ENCODE measurements around the gene SYTL2. TPM values are rescaled to one million over a fixed set of nuclear protein-coding genes. Genes with fewer than 3 reads are reported as not detected.

SYTL2 gene
- total RNA-seq, 1 donor from 2014 or later, result 17.4 TPM

DNA sequence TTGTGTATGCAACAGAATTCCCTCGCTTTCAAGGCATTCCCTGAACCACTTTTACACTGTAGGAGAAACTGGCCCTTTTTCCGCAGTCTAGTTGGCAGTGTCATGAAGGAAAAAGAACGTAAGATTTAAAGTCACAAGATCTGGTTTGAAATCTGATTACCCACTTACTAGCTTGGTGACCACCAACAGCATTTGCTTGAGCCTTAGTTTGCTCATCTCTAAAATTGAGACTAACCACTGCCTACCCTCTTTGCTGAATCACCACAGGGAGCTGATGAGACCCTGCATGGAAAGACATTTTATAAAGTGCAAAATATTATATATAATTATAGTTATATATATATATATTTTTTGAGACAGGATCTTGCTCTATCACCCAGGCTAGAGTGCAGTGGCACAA is 39.4 kb downstream of the SYTL2 start:
- H3K27ac ChIP-seq, result no peak overlapping the region
- no peak for DNase-seq (ENCODE audit: extremely low spot score in 2 of 2)
- no peak overlapping the region for H3K4me3 ChIP-seq
- H3K4me1 ChIP-seq, result no peaks in the 10 kb centered on the region
- H3K36me3 ChIP-seq, result no peaks in the 10 kb centered on the region
- H3K9me3 ChIP-seq, result no peaks in the 10 kb centered on the region
- no peaks in the 10 kb centered on the region for H3K27me3 ChIP-seq
- intact Hi-C loops (cut with DNase I), result no loop called here
- TF ChIP-seq POLR2A (IDR thresholded peaks at IDR 0.05), result no peak

DNA sequence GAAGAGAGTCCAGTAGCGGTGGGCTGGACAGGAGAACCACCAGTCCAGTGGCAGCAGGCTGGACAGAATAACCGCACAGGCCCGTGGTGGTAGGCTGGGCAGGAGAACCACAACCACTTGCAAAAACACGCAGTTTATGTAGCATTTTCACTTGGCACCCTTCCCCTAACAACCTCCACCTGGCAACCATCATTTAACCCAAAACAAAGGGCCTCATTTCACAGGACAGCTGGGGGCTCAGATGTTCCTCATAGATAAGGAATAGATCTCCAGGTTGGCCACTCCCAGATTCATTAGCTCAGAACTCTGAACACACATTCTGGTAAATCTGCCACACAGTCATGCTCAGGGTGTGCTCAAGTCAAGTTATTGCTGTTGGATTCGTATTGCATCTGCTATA is 41.2 kb downstream of the SYTL2 start:
- H3K27ac ChIP-seq, result no peak overlapping the region
- DNase-seq (ENCODE audit: extremely low spot score in 2 of 2), result no peak
- no peaks in the 10 kb centered on the region for H3K27me3 ChIP-seq
- H3K4me1 ChIP-seq, result no peaks in the 10 kb centered on the region
- intact Hi-C loops (cut with DNase I), result no loop called here
- H3K36me3 ChIP-seq, result no peaks in the 10 kb centered on the region
- no peaks in the 10 kb centered on the region for H3K9me3 ChIP-seq
- no peak overlapping the region for H3K4me3 ChIP-seq
- no peak for TF ChIP-seq POLR2AphosphoS5 (IDR thresholded peaks at IDR 0.05; ENCODE audit: insufficient read depth in 1 of 2, low read depth in 1 of 2)
- TF ChIP-seq, protein P1, sequence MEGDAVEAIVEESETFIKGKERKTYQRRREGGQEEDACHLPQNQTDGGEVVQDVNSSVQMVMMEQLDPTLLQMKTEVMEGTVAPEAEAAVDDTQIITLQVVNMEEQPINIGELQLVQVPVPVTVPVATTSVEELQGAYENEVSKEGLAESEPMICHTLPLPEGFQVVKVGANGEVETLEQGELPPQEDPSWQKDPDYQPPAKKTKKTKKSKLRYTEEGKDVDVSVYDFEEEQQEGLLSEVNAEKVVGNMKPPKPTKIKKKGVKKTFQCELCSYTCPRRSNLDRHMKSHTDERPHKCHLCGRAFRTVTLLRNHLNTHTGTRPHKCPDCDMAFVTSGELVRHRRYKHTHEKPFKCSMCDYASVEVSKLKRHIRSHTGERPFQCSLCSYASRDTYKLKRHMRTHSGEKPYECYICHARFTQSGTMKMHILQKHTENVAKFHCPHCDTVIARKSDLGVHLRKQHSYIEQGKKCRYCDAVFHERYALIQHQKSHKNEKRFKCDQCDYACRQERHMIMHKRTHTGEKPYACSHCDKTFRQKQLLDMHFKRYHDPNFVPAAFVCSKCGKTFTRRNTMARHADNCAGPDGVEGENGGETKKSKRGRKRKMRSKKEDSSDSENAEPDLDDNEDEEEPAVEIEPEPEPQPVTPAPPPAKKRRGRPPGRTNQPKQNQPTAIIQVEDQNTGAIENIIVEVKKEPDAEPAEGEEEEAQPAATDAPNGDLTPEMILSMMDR (IDR thresholded peaks at IDR 0.05), result no peak

DNA sequence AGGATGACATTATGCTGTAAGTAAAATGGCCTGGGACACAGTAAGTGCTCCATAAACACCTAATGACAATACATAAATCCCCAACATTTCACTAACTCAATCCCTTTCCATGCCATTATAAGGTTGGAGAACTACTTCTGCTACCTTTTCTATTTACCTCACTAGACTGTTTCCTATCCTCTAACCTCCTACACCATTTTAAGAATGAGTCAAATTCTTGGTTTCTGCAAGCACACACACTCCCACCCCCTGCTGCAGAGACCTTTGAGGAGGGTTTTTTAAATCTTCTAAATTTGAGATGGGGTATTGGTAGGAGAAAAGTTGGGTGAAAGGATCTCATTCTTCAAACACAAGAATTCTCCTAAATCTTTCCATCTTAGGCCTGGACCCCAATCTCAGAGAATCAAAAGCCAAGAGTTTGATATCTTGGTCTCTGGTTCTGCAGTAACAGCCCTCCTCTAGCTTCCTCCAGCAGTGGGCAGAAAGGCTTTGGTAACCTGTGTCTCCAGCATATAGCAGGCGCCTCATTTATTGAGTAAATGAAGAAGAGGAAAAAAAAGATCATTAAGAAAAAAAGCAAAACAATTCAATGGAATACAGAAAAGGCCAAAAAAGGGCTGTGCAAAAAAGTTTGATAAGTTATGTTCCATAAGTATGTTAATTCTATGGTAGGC is 42.3 kb downstream of the SYTL2 start:
- H3K36me3 ChIP-seq, result no peaks in the 10 kb centered on the region
- no peaks in the 10 kb centered on the region for H3K4me1 ChIP-seq
- H3K4me3 ChIP-seq, result no peak overlapping the region
- H3K27ac ChIP-seq, result no peak overlapping the region
- DNase-seq (ENCODE audit: extremely low spot score in 2 of 2), result no peak
- H3K27me3 ChIP-seq, result no peaks in the 10 kb centered on the region
- intact Hi-C loops (cut with DNase I), result no loop called here
- TF ChIP-seq POLR2A (IDR thresholded peaks at IDR 0.05) (no peak), POLR2AphosphoS5 (IDR thresholded peaks at IDR 0.05; ENCODE audit: insufficient read depth in 1 of 2, low read depth in 1 of 2) (no peak)
- TF ChIP-seq, protein P1 (IDR thresholded peaks at IDR 0.05), result no peak
- no peaks in the 10 kb centered on the region for H3K9me3 ChIP-seq

DNA sequence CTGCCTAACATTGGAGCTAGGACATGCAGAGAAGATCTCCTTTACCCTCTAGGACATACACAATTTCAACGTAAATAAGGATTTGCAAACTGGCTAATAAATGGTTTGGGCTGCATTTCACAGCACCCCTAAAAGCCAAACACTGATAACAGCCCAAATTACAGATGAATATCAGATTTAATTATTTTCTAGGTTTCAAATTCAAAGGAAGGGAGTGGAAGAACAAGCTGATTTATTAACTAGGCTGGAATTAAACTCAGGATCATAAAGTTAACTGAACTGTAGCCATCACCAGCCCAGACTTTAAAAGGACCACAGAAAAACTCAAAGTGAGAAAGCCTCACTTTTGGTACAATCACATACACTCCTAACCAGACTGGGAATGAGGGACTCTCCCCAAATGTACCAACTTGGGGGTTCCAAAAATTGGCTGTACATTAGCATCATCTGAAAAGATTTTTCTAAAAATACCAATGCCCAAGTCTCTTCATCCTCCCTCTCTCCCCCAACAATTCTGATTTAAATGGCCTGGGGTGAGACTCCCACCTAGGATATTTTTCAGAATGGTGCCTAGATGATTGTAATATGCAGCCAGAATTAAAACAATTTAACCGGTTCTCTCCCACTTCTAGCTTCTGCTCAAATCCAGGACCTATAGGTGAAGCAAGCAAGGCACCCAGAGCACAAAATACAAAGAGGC is 43.5 kb downstream of the SYTL2 start:
- Histone ChIP-seq H3K4me1 (no peaks in the 10 kb centered on the region), H3K9me3 (no peaks in the 10 kb centered on the region), H3K4me3 (no peak overlapping the region), H3K27ac (no peak overlapping the region), H3K36me3 (no peaks in the 10 kb centered on the region), H3K27me3 (no peaks in the 10 kb centered on the region)
- intact Hi-C loops (cut with DNase I), result no loop called here
- TF ChIP-seq, protein P1 (IDR thresholded peaks at IDR 0.05), result no peak
- no peak for TF ChIP-seq POLR2AphosphoS5 (IDR thresholded peaks at IDR 0.05; ENCODE audit: insufficient read depth in 1 of 2, low read depth in 1 of 2)
- no peak for TF ChIP-seq POLR2A (IDR thresholded peaks at IDR 0.05)
- no peak for DNase-seq (ENCODE audit: extremely low spot score in 2 of 2)

DNA sequence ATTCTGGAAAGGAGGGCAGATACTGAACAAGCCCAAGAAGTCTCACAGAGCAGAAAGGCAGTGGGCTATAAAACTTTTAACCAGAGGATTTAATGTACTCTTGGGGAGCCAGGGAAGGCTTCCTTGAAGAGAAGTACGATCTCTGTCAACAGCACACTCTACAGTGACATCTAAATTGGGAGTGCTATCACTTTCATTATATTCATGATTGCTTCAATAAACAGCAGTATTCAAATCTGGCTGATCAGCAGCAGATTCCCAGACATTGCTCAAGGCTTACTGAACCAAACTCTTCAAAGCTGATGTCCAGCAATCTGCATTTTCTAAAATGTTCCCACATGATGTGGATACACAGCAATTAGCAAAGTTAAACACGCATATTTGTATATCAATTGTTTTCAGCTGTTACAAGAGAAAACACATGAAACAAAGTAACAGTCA is 44.2 kb downstream of the SYTL2 start:
- DNase-seq (ENCODE audit: extremely low spot score in 2 of 2), result no peak
- Histone ChIP-seq H3K36me3 (no peaks in the 10 kb centered on the region), H3K27ac (no peak overlapping the region), H3K9me3 (no peaks in the 10 kb centered on the region), H3K27me3 (no peaks in the 10 kb centered on the region), H3K4me3 (no peak overlapping the region), H3K4me1 (no peaks in the 10 kb centered on the region)
- no peak for TF ChIP-seq POLR2AphosphoS5 (IDR thresholded peaks at IDR 0.05; ENCODE audit: insufficient read depth in 1 of 2, low read depth in 1 of 2)
- TF ChIP-seq POLR2A (IDR thresholded peaks at IDR 0.05), result no peak
- TF ChIP-seq, protein P1 (IDR thresholded peaks at IDR 0.05), result no peak
- intact Hi-C loops (cut with DNase I), result no loop called here

Measured in vagina (tissue), 2 donors.